Breast epithelium (tissue), 4 donors: ENCODE data around the gene ARHGAP10. TPM values are rescaled to one million over a fixed set of nuclear protein-coding genes. Genes with fewer than 3 reads are reported as not detected.

Experiments used
- DNase-seq, 2 donors: peaks; one replicate each; pipeline ENCODE4 v3.0.0-alpha.2; 2019; ENCODE audit warnings: low spot score in 2 of 2
- H3K27ac ChIP-seq, 2 donors: fragments of 200-600 bp; sonication (generic) in 1 of 2; one replicate each; pipeline ENCODE4 v1.5.1; 2016 to 2019; ENCODE audit warnings: mild to moderate bottlenecking in 1 of 2
- H3K27me3 ChIP-seq, 2 donors: fragments of 200-600 bp; sonication (generic) in 1 of 2; one replicate each; pipeline versions ENCODE4 v1.5.1 to v1.6.0; 2017 to 2019; ENCODE audit warnings: control low read depth in 1 of 2, mild to moderate bottlenecking in 1 of 2
- H3K36me3 ChIP-seq: fragments of 200-600 bp; one replicate; pipeline ENCODE4 v1.5.1; 2019
- H3K4me1 ChIP-seq, 2 donors: fragments of 200-600 bp; sonication (generic); one replicate each; pipeline ENCODE4 v1.5.1; 2016 to 2019; ENCODE audit warnings: control low read depth in 1 of 2
- H3K4me3 ChIP-seq, 3 donors: fragments of 200-600 bp; sonication (generic); 1 replicate in 2 of 3; 2 replicates in 1 of 3; pipeline ENCODE4 v1.5.1; 2016 to 2019; ENCODE audit warnings: mild to moderate bottlenecking in 3 of 3, moderate library complexity in 2 of 3
- H3K9me3 ChIP-seq, 2 donors: fragments of 200-600 bp; sonication (generic) in 1 of 2; one replicate each; pipeline ENCODE4 v1.5.1; 2016 to 2019; ENCODE audit warnings: control low read depth in 1 of 2
- POLR2A ChIP-seq: fragments of 450-650 bp; IDR thresholded peaks from one replicate; pipeline ENCODE4 v1.6.1; 2016; ENCODE audit warnings: antibody characterized with exemption, mild to moderate bottlenecking, moderate library complexity
- POLR2AphosphoS5 ChIP-seq, 3 donors: sonication (generic); formaldehyde crosslinking; IDR thresholded peaks; one replicate each; pipeline ENCODE4 v1.6.1; 2017; ENCODE audit warnings: antibody characterized with exemption in 3 of 3
- intact Hi-C: fragments of 100-400 bp; cut with DNase I; formaldehyde crosslinking; loops from one replicate; pipeline ENCODE4 v1.15.1; 2023; ENCODE audit warnings: low total_unique reads
- total RNA-seq, 3 donors: library from RNA; depleted of rRNA; stranded (reverse); fragments of >200 nt; gene quantifications; one replicate each; pipeline ENCODE4 v1.1.0, GENCODE V29; 2016
- TF ChIP-seq, protein P1 (sequence below), 3 donors: fragments of 450-650 bp; IDR thresholded peaks; one replicate each; pipeline ENCODE4 v1.5.1; 2016 to 2017; ENCODE audit warnings: antibody characterized with exemption in 3 of 3, mild to moderate bottlenecking in 3 of 3, moderate library complexity in 3 of 3

Gene ARHGAP10
- total RNA-seq, 3 donors from 2014 or later = 49.5 to 138 (median 62.6) TPM

DNA sequence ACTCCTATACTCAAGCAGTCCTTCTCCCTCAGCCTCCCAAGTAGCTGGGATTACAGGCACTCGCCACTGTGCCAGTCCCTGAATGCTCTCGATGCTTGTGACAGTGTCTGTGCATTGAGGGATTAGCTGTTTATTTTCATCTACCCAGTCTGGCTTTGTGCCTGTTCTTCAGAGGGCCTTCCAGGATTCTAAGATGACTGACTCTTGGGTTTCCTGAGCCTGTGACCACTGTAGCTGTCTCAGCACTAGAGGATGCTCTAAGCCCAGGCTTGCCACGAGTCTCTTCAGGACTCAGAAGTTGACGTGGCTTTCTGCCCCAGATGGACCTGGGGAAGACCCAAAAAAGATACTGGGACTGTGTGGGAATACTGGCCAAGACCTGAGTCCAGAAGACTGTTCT lies 201.4 kb downstream of the ARHGAP10 start:
- TF ChIP-seq, protein P1, sequence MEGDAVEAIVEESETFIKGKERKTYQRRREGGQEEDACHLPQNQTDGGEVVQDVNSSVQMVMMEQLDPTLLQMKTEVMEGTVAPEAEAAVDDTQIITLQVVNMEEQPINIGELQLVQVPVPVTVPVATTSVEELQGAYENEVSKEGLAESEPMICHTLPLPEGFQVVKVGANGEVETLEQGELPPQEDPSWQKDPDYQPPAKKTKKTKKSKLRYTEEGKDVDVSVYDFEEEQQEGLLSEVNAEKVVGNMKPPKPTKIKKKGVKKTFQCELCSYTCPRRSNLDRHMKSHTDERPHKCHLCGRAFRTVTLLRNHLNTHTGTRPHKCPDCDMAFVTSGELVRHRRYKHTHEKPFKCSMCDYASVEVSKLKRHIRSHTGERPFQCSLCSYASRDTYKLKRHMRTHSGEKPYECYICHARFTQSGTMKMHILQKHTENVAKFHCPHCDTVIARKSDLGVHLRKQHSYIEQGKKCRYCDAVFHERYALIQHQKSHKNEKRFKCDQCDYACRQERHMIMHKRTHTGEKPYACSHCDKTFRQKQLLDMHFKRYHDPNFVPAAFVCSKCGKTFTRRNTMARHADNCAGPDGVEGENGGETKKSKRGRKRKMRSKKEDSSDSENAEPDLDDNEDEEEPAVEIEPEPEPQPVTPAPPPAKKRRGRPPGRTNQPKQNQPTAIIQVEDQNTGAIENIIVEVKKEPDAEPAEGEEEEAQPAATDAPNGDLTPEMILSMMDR (IDR thresholded peaks at IDR 0.05) = no peak
- no peak for TF ChIP-seq POLR2A
- no peaks in the 10 kb centered on the region for H3K4me1 ChIP-seq
- no peaks in the 10 kb centered on the region for H3K27me3 ChIP-seq
- H3K36me3 ChIP-seq = no peaks in the 10 kb centered on the region
- no peak overlapping the region for H3K4me3 ChIP-seq
- no peaks in the 10 kb centered on the region for H3K9me3 ChIP-seq
- intact Hi-C loops = no loop called here
- H3K27ac ChIP-seq = no peak overlapping the region
- no peak for DNase-seq

DNA sequence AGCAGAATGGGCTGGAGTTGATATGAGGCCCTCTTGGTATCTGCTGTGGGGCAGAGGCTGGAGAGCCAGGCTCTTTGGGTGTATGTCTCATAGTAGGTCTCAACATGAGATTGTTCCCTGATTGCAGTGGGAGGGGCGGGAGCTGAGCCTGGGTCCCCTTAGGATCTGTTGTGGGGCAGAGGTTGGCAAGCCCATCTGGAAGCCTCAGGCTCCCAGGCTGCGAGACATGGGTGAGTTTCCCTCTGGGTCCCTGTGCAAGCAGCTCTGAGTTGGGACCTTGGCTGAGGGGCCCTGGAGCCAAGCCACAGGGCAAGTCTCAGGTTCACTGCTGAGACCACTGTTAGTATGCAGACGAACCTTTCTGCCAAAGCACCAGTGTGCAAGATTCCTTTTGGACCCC lies 201.9 kb downstream of the ARHGAP10 start:
- DNase-seq = no peak
- no peak overlapping the region for H3K27ac ChIP-seq
- no peaks in the 10 kb centered on the region for H3K4me1 ChIP-seq
- H3K4me3 ChIP-seq = no peak overlapping the region
- TF ChIP-seq POLR2A (no peak), POLR2AphosphoS5 (IDR thresholded peaks at IDR 0.05) (no peak)
- H3K27me3 ChIP-seq = no peaks in the 10 kb centered on the region
- intact Hi-C loops = no loop called here
- no peaks in the 10 kb centered on the region for H3K36me3 ChIP-seq
- H3K9me3 ChIP-seq = no peaks in the 10 kb centered on the region

- Histone ChIP-seq H3K27me3 (no peaks in the 10 kb centered on the region), H3K9me3 (no peaks in the 10 kb centered on the region), H3K27ac (no peak overlapping the region), H3K36me3 (no peaks in the 10 kb centered on the region), H3K4me3 (no peak overlapping the region), H3K4me1 (no peaks in the 10 kb centered on the region)
- intact Hi-C loops = no loop called here
- no peak for DNase-seq
- TF ChIP-seq, protein P1 (IDR thresholded peaks at IDR 0.05) = no peak
- TF ChIP-seq POLR2AphosphoS5 (IDR thresholded peaks at IDR 0.05) (no peak), POLR2A (no peak)
Measured at GRCh38 chr4:147938496-147938895, 206.6 kb downstream of the ARHGAP10 start.

DNA sequence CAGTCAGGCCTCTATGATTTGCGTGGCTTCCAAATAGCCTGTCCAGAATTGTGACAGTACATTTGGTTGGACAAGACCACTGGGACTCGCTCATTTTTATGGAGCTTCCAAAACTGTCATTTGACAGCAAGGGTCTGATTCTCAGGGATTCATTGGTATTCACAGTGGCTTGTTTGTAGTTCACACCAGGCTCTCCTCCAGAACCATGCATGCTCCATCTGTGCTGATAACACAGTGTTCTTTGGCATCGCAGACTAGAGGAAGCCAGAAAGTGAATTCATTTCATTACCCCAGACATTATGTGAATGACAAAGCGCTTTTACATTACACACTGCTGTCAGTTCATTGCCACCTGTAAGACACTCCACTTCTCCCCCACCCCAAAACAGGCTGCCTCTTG lies 208.3 kb downstream of the ARHGAP10 start:
- DNase-seq = no peak
- Histone ChIP-seq H3K27me3 (no peaks in the 10 kb centered on the region), H3K4me3 (no peak overlapping the region), H3K27ac (no peak overlapping the region), H3K4me1 (no peaks in the 10 kb centered on the region), H3K36me3 (no peaks in the 10 kb centered on the region), H3K9me3 (no peaks in the 10 kb centered on the region)
- intact Hi-C loops = no loop called here
- TF ChIP-seq, protein P1 (IDR thresholded peaks at IDR 0.05) = no peak

GRCh38 chr4:147941373-147941772 lies 209.5 kb downstream of the ARHGAP10 start:
- H3K27me3 ChIP-seq = no peaks in the 10 kb centered on the region
- intact Hi-C loops = no loop called here
- TF ChIP-seq POLR2A (no peak), POLR2AphosphoS5 (IDR thresholded peaks at IDR 0.05) (no peak)
- TF ChIP-seq, protein P1 (IDR thresholded peaks at IDR 0.05) = no peak
- DNase-seq = no peak
- H3K4me1 ChIP-seq = no peaks in the 10 kb centered on the region
- H3K4me3 ChIP-seq = no peak overlapping the region
- no peaks in the 10 kb centered on the region for H3K36me3 ChIP-seq
- H3K9me3 ChIP-seq = no peaks in the 10 kb centered on the region
- no peak overlapping the region for H3K27ac ChIP-seq

DNA sequence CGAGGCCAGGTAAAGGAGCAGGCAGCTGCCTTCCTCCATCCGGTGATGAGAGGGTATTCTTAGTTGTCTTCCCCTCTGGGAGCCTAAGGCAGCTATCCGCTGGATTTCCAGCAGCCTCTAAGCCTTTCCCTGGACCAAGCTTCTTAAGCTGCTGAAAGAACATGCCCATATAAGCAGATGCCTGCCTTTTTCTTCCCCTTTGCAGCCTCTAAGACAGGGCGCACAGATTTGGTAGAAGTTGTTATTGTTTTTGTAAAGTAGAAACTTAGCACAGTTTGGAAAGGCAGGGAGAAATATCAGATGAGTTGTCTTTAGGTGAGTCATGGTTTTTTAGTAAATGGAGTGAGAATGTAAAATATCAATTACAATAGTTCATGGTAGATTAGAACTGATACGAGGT lies 210.8 kb downstream of the ARHGAP10 start:
- intact Hi-C loops = no loop called here

More for the DNA sequence above, 210.8 kb downstream of the ARHGAP10 start:
- H3K4me3 ChIP-seq = no peak overlapping the region
- no peaks in the 10 kb centered on the region for H3K4me1 ChIP-seq
- H3K27ac ChIP-seq = no peak overlapping the region
- TF ChIP-seq POLR2A = no peak
- TF ChIP-seq POLR2AphosphoS5 (IDR thresholded peaks at IDR 0.05) = no peak
- TF ChIP-seq, protein P1 (IDR thresholded peaks at IDR 0.05) = no peak
- H3K36me3 ChIP-seq = no peaks in the 10 kb centered on the region
- H3K9me3 ChIP-seq = no peaks in the 10 kb centered on the region
- no peak for DNase-seq
- no peaks in the 10 kb centered on the region for H3K27me3 ChIP-seq
